Measurements from ENCODE around the gene MGP.

Gene MGP

DNA sequence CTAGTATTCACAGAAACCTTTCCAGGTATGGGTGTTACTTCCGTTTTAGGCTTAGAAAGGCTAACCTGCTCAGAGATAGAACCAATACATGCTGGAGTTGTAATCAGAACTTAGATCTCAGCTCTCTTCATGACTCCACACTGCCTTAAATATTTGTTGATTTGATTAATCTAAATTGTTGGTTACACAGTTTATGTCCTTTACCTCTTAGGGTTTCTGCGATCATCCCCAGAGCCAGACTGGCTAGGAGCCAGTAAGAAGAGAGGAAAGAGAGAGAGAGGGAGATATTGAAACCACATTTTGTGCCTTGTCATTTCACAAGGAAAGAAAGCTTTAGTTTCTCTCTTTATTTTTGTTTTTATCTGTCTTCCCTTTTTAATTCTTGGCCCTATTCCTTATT is 16.8 kb upstream of the MGP start:
- DNase-seq: no peak

DNA sequence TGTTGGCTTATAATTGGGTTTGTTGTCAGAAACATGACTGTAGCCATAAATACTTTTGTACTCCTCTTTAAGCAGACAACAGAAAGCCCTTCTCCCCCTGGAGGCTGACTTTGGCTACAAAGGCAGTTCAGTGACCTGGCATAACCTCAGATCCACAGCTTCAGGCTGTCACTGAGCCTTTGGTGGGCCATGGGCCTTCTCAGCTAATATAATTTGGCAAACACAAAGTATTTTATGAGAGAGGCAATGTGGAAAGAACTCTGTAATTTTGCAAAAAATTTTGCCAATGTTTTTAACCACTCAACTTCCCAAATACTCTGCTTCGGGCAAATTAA is 15.5 kb upstream of the MGP start:
- DNase-seq: no peak

DNA sequence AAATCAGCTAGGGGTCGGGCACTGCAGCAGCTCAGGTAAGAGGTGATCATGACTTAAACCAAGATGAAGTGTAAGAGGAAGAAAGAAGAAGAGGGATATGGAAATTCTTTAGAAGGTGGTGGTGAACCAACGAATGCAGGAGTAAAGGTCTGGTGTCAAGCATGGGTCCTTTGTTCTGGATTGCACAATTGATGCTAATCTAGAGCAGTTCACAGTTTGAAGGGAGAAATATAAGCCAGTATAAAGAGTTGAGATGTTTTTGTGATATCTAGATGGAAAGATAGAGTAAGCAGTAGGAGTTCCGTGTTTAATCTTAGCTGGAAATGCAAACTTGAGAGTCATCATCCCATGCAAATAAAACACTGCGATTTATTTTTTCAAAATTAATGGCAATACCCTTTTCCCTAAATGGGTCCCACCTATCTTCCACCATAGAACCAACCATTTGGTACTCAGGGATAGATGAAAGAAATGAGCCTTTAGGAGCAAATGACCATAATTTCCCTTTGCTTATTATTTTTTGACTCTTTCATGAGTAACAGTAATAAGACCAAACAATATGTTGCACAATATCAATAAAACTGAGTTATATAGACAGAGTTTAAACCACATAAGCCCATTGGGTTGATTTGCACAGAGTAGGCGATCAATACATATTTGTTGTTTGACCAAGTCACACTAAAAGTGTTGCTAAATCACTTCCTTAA is 15.0 kb upstream of the MGP start:
- no peak for DNase-seq

DNA sequence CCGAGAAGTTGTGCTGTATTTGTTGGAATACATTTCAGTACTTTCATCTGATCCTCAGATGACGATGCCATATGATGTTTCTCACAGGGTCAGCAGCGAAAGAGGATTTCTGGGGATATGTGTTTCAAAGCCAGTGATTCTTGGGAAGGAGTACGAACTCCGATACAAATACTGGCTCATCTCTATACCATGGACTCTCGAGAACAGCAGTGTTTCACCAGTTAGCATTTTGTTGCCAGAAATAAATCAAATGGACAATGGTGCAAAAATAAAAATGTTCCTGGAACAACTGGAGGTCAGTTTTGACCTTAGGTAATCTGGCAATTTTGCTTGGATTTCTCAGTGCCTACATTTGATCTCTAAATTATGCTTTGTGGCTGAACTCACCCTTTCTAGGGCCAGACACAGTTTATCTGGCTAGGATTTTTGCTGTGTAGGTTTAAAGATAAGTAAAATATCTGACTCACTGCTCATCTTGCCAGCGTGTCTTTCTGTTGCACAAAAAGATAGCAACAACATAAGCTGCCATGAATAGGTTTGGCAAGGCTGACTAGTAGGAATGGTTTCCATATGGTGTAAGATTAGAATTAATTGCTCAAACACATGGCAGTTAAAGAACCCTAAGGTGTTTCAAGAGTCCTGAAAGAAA is 11.0 kb upstream of the MGP start:
- DNase-seq: no peak

DNA sequence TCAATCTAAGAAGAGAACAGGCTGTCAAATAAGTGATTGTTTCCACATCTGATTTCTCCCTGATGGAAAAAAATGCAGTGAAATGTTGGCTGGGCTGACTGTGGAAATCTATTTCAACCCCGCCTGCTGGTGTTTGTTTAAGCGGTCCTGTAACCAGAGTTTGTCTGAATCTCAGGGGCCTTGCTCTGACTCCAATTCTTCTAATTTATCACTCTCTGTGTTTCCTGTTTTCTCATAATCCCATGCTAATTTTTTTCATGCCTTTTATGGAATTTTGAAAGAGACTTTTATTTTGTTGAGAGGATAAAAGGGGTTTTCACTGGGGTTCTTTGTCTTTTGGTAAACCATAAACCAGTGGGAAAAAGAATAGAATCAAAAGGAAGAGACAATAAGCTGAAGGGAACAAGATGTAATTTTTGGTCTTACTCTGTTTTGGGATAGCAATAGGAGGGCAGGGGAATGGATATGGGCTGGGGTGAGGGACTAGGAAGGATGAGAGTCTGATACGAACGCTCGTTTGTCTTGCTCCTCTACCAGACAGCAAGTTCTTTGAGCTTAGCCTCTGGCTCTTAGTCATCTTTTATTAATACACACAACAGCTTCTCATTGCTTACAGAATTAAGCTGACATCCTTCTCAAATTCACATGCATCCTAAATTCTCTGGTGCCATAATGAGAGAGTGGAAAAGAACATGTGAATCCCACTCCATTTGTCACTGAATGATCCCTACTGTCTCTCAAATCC is 8.0 kb upstream of the MGP start:
- no peak for DNase-seq

DNA sequence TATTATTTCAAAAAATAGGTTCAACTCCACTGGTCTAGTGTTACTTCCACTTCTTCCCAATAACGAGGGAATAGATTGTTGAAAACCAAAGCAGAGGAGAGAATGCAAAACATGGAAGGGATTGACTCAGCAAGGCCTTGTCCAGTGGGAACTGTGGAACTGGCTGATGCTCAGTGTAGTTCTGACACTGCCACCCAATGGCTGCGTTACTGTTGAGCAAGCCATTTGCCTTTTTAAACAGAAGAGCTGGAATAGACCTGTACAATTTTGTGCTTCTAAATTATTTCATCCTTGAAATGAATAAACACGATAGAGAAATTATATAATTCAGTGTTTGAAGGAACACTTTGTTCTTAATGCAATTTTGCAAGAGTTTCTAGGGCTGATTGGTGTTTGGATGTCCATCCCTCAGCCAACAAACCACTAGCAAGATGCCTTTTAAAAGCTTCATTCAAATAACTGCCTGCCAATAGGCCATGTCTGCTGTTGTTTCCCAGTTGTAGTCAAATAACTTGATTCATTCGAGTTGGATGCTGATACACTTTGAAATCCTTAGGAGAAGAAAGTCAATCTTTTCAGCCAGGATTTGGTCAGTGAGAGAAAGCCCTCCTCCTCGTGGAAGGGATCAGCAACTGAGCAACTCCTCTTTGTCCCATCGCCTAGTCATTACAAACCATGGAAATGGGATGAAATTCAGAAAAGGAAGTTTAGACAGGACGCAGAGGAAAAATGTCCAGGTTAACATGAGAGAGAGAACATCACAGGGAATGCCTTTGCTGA is 7.3 kb upstream of the MGP start:
- DNase-seq: no peak

DNA sequence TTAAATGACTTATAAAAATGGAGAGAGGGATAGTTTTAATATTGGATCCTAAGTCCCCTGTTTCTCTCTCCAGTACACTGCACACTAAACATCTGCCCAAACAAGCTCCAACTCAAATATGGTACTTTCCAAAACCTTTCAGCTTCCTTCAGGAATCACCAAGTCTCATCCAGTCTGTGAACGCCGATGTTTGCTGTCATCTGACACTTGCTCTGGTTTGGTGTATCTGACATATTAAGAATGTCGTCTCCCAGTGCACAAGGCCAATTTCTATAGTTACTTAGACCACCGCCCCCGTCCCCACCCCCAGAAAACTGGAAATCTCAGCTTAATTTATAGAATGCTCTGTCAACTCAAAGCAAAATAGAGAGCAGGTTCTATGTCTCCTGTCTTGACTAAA is 5.0 kb upstream of the MGP start:
- DNase-seq: no peak

DNA sequence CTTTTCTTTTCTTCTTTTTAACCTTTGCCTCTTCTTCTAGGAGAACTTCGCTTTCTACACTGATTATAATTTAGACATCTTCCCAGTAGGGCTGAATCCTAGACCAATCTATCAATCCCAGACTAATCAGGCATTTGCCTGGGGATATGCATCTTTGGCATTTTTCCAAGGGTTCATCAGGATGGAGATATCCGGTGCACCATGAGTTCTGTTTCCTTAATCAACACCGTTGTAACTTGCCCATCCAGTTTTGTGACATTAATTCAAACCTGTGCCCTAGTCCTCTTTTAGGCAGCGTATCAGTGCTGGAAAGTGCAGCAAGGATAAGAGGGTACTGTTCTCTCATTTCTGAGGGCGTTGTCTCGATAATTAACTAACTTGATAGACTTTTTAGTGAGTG is 617 bp upstream of the MGP start:
- DNase-seq: no peak

DNA sequence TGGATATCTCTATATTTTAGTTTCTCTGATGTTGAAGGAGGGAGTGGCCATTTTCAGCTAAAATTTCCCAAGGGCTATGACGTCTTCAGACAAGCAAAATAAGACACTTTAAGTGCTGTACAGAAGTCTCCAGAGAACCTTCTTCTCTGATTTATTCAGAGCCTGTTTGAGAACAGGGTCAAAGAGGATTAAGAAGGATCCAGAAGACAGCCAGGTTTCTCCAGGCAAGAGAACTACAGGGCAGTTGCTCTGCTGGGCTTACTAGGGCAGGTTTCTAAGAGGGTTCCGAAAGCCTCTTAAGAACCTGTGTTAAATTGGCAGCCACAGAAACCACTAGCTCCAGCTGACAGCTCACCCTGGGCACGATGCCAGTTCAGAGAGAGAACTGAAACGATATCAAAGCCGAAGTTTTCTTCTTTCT is 1.2 kb downstream of the MGP start:
- DNase-seq: peak; percentile 92

DNA sequence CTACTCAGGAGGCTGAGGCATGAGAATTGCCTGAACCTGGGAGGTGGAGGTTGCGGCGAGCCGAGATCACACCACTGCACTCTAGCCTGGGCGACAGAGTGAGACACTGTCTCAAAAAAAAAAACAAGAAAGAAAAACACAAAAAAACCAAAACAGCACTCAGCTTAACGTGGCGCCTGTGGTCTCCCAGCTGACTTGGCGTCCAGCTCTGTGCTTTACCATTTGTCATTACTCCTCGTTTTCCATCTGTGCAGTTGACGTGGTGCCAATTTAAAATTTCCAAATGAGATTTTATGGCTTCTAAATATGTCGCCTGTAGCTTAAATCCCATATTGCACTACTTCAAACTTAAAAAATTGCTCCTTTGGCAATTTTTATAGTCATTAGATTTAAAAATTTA is 2.0 kb downstream of the MGP start:
- DNase-seq: no peak

DNA sequence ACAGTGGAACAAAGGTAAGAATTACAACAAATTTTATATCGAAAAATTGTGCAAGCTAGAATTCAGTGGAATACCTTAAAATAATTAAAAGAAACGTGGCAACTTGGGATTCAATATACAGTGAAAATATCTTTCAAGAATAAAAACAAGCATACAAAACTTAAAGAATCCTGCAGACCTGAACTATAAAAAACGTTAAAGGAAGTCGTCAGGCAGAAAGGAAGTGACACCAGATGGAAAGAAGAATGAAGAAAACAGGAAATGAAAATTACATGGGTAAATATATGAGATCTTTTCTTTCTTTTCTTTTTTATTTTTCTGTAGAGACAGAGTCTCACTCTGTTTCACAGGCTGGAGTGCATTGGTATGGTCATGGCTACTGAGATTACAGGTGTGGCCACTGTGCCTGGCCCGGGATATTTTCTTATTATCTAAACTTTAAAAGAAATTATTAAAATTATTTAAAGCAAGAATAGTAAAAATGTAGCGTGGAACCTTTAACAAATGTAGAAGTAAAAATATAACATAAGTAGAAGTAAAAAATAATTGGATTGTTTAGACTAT is 4.7 kb downstream of the MGP start:
- no peak for DNase-seq

DNA sequence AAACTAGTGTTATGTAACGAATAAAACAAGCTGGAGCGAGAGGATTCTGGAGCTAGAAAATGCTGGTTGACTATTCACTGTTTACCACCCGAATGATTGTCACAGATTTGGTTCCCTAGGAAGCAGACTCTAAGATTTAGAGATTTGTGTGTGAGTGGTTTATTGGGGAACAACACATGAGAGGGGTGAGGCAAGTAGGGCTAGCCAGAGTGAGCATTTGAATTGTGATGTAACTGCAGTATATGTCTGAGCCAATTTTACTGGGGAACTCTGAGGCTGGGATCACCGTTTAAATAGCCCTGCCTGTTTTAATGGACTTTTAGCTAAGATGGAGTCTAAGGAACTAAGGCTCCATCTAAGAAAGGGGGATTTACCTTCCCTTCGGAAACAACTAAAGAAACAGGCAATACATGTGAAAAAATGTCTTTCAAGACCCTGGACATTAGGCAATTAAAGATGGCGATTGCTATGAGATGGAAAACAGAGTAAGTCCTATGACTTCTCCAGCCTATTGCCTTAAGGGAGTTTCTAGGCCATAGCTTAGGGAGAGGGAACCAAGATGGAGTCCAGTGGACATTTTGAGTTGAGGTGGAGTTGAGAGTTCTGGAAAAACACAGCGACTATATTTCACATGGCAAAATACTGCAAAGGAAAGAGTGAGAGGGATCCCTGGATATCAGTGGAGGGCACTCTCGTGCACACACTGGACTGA is 6.3 kb downstream of the MGP start:
- no peak for DNase-seq

DNA sequence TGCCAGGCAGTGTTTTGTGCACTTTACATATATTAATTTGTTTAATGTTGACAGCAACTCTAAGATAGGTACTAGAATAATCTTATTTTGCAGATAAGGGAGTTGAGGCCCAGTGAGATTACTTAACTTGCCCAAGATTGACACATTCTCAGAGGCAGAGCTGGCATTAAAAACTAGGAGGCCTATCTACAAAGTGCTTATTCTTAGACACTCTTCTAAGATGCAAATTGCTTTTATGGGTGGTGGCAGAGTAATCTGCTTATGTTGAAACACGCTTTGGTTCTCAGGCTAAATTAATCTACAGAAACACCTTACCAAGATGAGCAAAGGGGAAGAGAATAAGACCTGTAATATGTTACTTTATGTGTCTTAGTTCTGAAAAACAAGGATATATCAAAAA is 7.2 kb downstream of the MGP start:
- DNase-seq: no peak

DNA sequence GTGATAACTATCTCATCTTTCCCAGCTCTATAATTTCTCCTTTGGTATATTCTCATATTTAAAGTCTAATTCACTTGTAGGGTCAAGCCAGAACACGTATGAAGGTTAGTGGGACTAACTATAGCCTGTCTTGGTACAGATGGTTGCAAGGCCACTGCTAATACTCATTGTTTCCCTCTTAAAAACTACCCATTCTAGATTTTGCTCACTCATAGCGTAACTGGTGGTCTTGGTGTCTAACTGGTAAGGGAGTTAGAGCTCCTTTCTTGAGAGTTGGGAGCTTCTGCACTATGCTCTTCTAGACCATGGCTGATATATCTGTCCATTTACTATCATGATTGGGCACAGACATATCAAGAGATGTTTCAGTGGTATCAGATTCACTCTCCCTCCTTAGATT is 8.8 kb downstream of the MGP start:
- no peak for DNase-seq

DNA sequence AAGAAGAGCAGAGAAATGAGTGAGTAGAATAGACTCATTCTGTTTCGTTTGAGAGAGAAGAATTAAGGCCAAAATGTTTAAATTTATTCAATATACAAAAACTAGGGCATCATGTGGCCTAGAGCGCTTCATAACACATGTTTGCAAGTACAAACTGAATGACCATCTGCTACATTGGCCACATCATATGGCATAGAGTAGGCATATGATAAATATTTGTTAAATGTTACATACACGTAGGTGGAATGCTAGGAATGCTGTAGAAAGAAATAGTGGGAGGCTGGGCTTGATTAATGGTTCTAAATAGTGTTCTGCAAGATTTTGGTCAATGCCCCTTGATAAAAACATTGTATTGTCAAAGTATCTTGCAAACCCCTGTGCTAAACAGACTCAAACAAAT is 10.8 kb downstream of the MGP start:
- no peak for DNase-seq

DNA sequence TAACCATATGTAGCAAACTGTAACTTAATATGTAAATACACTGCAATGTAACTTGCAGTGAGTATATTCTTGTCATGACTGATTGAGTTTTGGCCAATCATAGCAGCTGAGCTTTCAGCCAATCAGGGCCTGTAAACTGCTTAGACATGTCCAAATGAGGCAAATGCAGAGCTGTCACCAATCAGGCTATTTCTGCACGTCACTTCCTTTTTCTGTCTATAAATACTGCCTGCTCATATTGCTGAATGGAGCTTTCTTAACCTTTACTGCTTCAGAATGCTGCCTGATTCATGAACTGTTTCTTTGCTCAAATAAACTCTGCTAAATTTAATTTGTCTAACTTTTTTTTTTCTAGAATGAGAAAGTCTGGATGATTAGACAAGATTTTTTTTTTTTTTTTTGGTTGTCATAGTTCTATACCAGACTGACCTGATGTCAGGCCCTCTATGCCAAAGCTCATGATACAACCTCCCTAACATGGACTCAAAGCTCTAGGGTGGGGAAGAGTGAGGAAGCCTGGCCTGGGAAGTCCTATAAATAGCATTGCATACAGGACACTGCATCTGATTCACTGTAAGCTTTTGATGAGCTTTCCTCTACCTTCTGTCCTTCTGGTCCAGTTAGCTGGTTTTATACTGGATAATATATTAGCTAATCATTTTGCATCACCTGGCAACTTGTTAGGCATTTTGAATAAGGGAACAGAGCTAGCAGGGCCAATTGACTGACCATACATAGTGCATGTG is 12.0 kb downstream of the MGP start:
- no peak for DNase-seq

DNA sequence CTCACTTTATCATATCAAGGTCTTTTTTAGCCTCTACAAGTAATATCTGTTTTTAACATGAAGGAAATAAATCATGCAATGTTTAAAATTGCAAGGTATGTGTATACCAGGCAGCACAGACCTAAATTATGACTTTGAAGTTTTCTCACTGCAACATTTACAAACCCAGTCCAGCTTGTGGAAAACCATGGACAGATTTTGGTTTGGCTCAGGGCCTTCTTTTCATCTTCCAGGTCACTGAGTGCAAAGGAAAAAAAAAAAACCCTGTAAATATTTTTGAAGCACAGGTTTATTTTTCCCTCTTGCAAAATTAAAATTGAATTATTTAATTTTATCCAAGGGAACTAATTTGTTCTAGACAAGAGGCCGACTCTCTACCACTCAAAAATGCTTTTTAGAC is 13.8 kb downstream of the MGP start:
- no peak for DNase-seq

DNA sequence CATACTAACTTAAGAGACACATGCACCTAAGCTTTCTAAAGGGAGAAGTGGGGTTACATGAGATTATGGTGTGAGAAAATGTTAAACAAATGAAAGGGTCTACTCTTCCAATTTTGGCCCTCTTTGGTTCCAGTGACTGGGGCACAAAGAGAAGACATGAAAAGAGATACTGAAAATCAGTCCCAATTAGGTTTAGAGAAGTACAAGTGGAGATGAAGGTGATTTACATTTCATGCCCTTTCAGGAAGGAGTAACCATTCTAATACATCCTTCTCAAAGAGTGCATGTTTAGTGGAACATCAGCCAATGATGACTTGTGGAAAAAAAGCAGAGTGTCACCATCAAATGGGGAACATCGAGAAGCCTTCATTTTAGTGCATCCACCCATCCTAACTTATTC is 14.4 kb downstream of the MGP start:
- no peak for DNase-seq

DNA sequence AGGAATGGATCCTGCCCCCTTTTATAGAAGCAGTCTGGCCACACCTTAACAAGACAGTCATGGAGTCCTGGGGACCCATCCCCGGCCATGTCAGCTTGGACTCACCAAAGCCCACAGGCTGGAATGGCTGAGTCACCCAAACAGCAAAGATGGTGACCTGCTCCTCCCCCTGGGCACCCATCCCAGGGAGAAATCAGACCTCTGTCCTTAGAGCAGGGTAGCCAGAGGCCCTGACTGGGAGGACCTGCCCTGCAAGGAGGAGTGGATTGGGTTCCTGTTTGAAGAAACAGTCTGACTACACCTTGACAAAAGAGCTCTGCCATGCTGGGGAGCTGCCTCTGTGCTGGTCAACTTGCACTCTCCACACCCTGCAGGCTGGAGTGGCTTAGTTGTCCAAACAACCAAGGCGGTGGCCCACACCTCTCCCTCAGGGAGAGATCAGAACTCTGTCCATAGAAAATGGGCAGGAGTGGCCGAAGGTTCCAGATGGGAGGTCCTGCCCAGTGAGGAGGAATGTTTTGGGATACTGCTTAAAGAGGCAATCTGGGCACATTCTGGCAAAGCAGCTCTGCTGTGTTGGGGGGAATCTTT is 16.6 kb downstream of the MGP start:
- no peak for DNase-seq

DNA sequence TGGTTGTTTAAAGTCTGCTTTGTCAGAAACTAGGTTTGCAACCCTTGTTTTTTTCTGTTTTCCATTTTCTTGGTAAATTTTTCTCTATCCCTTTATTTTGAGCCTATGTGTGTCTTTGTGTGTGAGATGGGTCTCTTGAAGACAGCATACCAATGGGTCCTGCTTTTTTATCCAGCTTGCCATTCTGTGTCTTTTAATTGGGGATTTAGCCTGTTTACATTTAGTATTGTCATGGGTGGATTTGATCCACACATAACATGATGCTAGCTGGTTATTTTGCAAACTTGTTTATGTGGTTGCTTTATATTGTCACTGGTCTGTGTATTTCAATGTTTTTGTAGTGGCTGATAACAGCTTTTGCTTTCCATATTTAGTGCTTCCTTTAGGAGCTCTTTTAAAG is 25.2 kb downstream of the MGP start:
- DNase-seq: no peak

DNA sequence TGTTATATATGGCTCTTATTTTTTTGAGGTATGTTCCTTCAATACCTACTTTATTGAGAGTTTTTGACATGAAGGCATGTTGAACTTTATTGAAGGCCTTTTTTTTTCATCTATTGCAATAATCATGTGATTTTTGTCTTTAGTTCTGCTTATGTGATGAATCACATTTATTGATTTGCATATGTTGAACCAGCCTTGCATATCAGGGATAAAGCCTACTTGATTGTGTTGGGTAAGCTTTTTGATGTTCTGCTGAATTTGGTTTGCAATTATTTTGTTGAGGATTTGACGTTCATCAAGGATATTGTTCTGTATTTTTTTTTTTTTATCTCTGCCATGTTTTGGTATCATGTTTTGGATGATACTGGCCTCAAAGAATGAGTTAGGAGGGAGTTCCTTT is 27.1 kb downstream of the MGP start:
- DNase-seq: no peak

Data from CD4-positive, alpha-beta T cell treated with Interleukin-6 for 4 hours (primary cell).